NCI-H2029 treated with DMSO at 0.1 percent for 48 hours (cell line): ENCODE data around the gene RFX2.
"Not testable (repeated sequence)": the region's sequence is repeated elsewhere in the genome, so short reads cannot be mapped to it uniquely, and the experiment has no call there.

Source experiments
- DNase-seq: peaks from one replicate; lab custom pipeline; 2025; lab: John Stamatoyannopoulos, UW

RFX2 gene

DNA sequence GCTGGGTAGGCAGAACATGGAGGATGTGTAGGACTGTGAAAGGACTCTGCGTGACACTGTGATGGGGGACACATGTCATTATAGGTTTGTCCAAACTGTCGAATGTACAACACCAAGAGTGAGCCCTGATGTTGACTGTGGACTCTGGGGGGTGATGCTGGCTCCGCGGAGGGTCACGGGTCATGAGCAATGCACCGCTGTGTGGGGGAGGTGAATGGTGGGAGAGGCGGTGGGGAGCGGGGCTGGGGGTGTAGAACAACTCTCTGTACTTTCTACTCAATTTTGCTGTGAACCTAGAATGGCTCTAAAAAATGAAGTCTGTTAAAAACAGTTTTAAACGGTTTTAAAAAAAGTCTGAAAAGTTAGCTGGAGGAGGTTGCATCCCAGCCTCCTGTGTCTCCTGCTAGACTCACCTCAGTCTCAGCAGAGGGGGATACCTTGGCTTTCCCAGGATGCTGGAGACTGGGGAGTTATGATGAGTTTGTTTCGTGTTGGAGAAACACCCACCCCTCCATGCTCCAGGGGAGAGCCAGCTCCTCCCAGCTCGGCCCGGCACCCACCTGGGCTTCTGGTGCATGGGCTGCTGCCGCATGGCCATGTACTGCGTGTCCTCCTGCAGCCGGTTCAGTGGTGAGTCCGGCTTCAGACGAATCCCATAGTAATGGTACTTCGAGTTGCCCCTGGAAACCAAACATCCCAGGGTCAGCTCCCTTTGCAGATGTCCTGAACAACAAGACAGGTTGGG lies 97.7 kb downstream of the RFX2 start:
- no peak for DNase-seq

DNA sequence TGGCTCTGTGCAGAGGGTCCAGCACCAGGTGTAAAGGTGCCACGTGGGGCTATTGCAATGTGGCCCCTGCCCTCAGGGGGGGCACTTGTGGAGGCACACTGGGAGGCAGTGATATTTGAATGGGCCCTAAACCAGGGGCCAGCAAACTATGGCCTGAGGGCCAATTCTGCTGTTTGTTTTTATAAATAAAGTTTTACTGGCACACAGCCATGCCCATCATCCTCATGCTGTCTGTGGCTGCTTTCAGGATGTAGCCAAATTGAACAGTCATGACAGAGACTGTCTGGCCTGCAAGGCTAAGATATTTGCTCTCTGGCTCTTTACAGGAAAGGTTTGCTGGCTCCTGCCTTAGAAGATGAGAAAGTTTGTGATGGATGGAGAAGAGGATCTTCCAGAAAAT lies 98.5 kb downstream of the RFX2 start:
- no peak for DNase-seq

GRCh38 chr19:6011206-6011605 lies 99.1 kb downstream of the RFX2 start:
- no peak for DNase-seq

- no peak for DNase-seq
Observed at GRCh38 chr19:6010107-6010506, 100.2 kb downstream of the RFX2 start.

- DNase-seq = no peak
Observed at GRCh38 chr19:6007866-6008265, 102.4 kb downstream of the RFX2 start.

DNA sequence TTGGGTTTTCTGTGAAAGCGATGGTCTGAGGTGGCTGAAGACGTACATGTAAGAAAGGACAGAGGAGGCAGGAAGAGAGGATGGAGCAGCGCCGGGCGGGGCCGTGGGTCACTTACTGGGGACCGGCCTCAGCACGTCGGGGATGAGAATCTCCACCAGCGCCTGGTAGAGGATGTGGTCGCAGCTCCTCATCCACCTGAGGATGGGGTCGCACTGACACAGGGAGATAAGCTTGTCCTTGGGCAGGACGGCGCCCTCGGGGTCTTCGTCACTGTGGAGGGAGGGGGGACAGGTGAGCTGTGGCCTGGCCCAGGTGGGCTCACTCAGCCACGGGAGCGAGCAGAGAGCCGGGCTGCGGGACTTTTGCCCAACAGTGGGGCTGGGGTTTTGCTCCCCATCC lies 103.4 kb downstream of the RFX2 start:
- DNase-seq = no peak

DNA sequence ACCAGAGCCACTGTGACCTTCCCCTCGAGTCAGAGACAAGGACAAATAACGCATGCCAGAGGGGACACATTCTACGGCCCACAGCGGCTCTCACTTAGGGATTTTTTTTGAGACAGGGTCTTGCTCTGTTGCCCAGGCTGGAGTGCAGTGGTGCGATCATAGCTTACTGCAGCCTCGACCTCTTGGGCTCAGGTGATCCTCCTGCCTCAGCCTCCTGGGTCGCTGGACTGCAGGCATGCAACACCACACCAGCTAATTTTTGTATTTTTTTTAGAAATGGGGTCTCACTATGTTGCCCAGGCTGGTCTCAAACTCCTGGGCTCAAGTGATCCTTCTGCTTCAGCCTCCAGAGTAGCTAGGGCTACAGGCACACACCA lies 104.2 kb downstream of the RFX2 start:
- DNase-seq = not testable (repeated sequence)

GRCh38 chr19:6005321-6006069 lies 104.8 kb downstream of the RFX2 start:
- no peak for DNase-seq

DNA sequence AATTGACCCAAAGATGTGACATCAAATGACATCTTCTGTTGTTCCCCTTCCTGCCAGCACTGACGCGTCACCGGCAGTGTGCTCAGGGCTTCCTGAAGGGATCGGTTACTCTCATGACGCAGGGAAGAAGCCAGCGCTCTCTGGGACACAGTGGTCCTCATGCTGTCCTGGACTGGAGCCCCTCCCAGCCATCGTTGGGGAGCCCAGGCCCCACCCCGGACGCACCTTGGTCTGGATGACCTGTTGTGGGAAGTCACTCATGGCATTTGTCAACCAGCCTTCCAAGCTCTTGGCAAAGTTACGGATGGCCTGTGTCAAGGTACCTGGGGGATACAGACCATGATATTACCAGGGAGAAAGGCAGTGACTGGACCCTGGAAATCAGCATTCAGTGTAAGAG lies 106.3 kb downstream of the RFX2 start:
- no peak for DNase-seq

DNA sequence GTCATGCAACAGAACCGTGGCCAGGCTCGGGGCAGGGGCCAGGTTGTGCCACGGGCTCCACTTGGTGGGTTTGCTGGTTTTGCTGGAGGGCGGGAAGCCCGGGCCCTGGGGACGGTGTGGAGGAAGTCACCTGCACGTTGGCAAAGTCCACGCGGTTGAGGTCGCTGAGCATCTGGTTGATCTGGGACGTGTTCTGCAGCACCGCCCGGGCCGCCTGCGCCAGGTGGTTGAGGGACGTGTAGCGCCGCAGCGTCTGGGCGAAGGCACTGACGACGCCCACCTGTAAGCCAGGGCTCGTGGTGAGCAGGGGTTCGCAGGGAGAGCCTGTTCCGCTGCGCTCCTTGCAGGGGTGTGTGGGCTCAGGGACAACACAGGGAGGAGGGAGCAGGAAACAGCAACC lies 107.7 kb downstream of the RFX2 start:
- DNase-seq = no peak

GRCh38 chr19:6000228-6000847 lies 110.0 kb downstream of the RFX2 start:
- no peak for DNase-seq

- no peak for DNase-seq
Observed at GRCh38 chr19:5999693-6000092, 110.6 kb downstream of the RFX2 start.

DNA sequence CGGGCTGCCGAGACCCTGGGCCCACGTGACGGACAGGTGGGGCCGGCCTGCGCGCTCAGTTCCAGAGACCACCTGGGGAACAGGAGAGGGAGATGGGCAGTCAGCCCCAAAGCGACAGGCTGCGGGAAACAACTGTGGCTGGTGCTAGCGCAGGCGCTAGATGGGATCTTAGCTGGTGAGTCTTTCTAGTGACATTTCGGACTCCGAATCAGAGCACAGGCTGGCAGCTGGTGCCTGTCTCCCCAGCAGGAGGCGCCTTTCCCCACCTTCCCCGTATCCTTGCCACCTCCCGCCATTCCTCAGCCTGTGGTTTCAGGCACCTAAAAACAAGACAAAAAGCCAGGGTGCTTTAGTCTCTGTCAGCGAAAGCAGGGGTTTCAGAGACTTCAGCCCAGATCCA lies 112.9 kb downstream of the RFX2 start:
- no peak for DNase-seq

- no peak for DNase-seq
Observed at GRCh38 chr19:5996623-5997320, 113.5 kb downstream of the RFX2 start.

DNA sequence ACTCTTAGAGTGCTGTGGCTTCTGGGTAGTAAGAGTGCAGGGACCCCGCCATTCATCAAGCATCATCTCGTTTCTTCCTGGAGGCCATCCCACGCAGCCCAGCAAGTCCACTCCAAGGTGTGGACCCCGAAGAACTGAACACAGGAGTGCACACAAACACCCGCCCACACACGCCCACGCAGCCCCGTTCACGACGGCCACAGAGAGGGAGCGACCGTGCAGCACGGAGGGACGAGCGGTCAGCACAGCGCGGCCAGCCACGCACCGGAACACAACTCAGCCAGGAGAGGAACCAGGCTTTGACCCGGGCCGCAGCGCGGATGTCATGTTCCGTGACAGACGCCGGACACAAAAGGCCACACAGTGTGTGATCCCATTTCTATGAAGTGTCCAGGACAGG lies 114.2 kb downstream of the RFX2 start:
- DNase-seq = no peak

DNA sequence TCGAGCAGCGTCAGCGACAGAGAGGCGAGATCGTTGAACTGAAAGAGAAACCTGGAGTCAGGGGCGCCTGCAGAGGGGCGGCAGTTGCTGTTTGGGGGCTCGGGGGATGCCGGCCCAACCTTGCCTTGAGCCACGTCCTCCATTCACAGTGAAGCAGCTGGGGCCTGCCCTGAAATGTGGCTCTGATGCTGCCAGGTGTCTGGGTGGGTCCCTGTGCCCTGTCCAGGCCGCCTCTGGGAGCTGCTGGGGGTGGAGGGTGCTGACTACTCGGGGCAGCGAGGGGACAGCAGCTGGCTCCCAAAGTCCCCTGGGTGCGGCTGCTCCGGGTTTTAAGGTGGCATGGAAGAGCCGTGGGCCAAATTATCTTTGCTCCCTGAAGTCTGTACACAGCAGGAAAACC lies 114.7 kb downstream of the RFX2 start:
- no peak for DNase-seq

- no peak for DNase-seq
Observed at GRCh38 chr19:5994405-5995165, 115.7 kb downstream of the RFX2 start.

GRCh38 chr19:5993648-5994358 lies 116.5 kb downstream of the RFX2 start:
- DNase-seq = no peak

DNA sequence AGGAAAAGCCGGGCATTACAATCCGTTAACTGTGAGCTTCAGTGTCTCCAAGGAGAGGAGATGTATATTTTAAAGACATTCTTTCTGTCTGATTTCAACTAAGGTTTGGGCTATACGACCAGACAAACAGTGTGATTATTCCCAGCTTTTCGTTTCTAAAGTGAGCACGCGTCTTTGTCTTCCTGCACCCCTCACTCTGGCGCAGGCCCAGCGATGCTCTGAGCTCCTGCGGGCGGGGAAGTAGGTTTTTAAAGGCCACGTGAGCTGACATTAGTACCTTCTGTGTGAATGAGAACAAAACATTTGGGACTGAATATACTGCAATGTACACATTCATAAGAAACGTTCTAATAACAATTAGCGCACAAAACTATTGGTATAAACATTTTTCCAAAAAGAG lies 117.1 kb downstream of the RFX2 start:
- DNase-seq = no peak

GRCh38 chr19:5992756-5993155 lies 117.5 kb downstream of the RFX2 start:
- DNase-seq = no peak

DNA sequence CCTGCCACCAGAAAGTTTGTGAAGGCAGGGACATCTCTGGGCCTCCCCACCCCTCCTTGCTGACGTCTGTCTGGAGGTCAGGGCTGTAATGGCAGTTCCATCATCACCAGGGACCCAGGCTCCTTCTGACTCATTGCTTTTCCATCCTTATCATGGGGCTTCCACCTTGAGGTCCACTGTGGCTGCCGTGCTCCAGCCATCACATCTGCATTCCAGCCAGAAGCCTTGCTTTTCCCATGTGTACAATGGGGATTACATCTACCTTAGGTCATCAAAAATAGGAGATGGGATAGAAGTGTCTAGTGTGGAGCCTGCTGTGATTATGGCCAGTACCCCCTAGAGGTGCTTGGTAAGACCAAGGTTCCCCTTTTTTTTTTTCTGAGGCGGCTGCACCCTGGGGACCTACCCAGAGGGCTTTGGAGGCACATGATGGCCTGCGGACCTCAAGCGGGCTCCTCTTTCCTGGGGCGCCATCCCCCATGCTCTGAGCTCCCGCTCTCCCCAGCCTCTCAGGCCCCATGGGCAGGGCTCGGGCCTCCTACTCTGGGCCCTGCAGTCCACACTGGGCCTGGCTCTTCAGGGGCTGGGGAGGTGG lies 119.0 kb downstream of the RFX2 start:
- DNase-seq = no peak
